Measurements from ENCODE around the gene PDE6H. TPM values are rescaled to one million over a fixed set of nuclear protein-coding genes. Genes with fewer than 3 reads are reported as not detected.

Gene PDE6H
- not detected for total RNA-seq
- long read RNA-seq: 0 reads

GRCh38 chr12:14972816-14973215 lies at the start of gene PDE6H:
TSS of gene PDE6H (plus strand) at chr12:14973042. CDS start at chr12:14978013, 4,971 bp downstream.
- intact Hi-C loops (cut with DNase I): no loop called here
- no peak for DNase-seq (ENCODE audit: low spot score)

GRCh38 chr12:14923944-14924343 lies 48.9 kb upstream of the PDE6H start:
- intact Hi-C loops (cut with DNase I): no loop called here
- DNase-seq (ENCODE audit: low spot score): no peak

- DNase-seq (ENCODE audit: low spot score): no peak
- intact Hi-C loops (cut with DNase I): no loop called here
Measured at GRCh38 chr12:14924541-14924940, 48.3 kb upstream of the PDE6H start.

GRCh38 chr12:14927267-14927666 lies 45.6 kb upstream of the PDE6H start:
- intact Hi-C loops (cut with DNase I): no loop called here

GRCh38 chr12:14928931-14929330 lies 43.9 kb upstream of the PDE6H start:
- DNase-seq (ENCODE audit: low spot score): no peak
- intact Hi-C loops (cut with DNase I): no loop called here

More at GRCh38 chr12:14927267-14927666, 45.6 kb upstream of the PDE6H start:
- no peak for DNase-seq (ENCODE audit: low spot score)

GRCh38 chr12:14930299-14930698 lies 42.5 kb upstream of the PDE6H start:
- intact Hi-C loops (cut with DNase I): no loop called here

GRCh38 chr12:14931359-14931758 lies 41.5 kb upstream of the PDE6H start:
- DNase-seq (ENCODE audit: low spot score): no peak
- intact Hi-C loops (cut with DNase I): no loop called here

More at GRCh38 chr12:14930299-14930698, 42.5 kb upstream of the PDE6H start:
- DNase-seq (ENCODE audit: low spot score): no peak

GRCh38 chr12:14931791-14932560 lies 40.9 kb upstream of the PDE6H start:
- no peak for DNase-seq (ENCODE audit: low spot score)
- intact Hi-C loops (cut with DNase I): no loop called here

GRCh38 chr12:14934511-14934910 lies 38.3 kb upstream of the PDE6H start:
- DNase-seq (ENCODE audit: low spot score): no peak
- intact Hi-C loops (cut with DNase I): no loop called here

GRCh38 chr12:14935031-14935430 lies 37.8 kb upstream of the PDE6H start:
- intact Hi-C loops (cut with DNase I): no loop called here
- DNase-seq (ENCODE audit: low spot score): no peak

GRCh38 chr12:14936224-14936861 lies 36.5 kb upstream of the PDE6H start:
- DNase-seq (ENCODE audit: low spot score): no peak
- intact Hi-C loops (cut with DNase I): no loop called here

- intact Hi-C loops (cut with DNase I): no loop called here
- no peak for DNase-seq (ENCODE audit: low spot score)
Measured at GRCh38 chr12:14937014-14937413, 35.8 kb upstream of the PDE6H start.

- intact Hi-C loops (cut with DNase I): no loop called here
Measured at GRCh38 chr12:14937689-14938088, 35.2 kb upstream of the PDE6H start.

GRCh38 chr12:14938301-14938700 lies 34.5 kb upstream of the PDE6H start, which contains the start of gene ERP27:
TSS of gene ERP27 (minus strand) at chr12:14938537. CDS start at chr12:14938508, 29 bp downstream.
- intact Hi-C loops (cut with DNase I): no loop called here
- DNase-seq (ENCODE audit: low spot score): no peak

More at GRCh38 chr12:14937689-14938088, 35.2 kb upstream of the PDE6H start:
- no peak for DNase-seq (ENCODE audit: low spot score)

GRCh38 chr12:14941369-14941768 lies 31.5 kb upstream of the PDE6H start:
- intact Hi-C loops (cut with DNase I): no loop called here
- no peak for DNase-seq (ENCODE audit: low spot score)

- intact Hi-C loops (cut with DNase I): no loop called here
Measured at GRCh38 chr12:14942196-14942931, 30.5 kb upstream of the PDE6H start.

GRCh38 chr12:14946162-14946561 lies 26.7 kb upstream of the PDE6H start:
- no peak for DNase-seq (ENCODE audit: low spot score)
- intact Hi-C loops (cut with DNase I): no loop called here

More at GRCh38 chr12:14942196-14942931, 30.5 kb upstream of the PDE6H start:
- DNase-seq (ENCODE audit: low spot score): no peak

GRCh38 chr12:14946861-14947260 lies 26.0 kb upstream of the PDE6H start:
- intact Hi-C loops (cut with DNase I): no loop called here
- DNase-seq (ENCODE audit: low spot score): no peak

- DNase-seq (ENCODE audit: low spot score): no peak
Measured at GRCh38 chr12:14948672-14949071, 24.2 kb upstream of the PDE6H start.

GRCh38 chr12:14949631-14950030 lies 23.2 kb upstream of the PDE6H start:
- DNase-seq (ENCODE audit: low spot score): no peak
- intact Hi-C loops (cut with DNase I): loop anchor here (5.0 kb wide), 2 partner anchors 47 to 102 kb away; no protein-coding TSS in a partner anchor

More at GRCh38 chr12:14948672-14949071, 24.2 kb upstream of the PDE6H start:
- intact Hi-C loops (cut with DNase I): no loop called here
